Measurements from ENCODE around the gene COPG1.
A peak's percentile ranks its signal among the peaks of the same experiment; 100 is the strongest.

COPG1 gene

DNA sequence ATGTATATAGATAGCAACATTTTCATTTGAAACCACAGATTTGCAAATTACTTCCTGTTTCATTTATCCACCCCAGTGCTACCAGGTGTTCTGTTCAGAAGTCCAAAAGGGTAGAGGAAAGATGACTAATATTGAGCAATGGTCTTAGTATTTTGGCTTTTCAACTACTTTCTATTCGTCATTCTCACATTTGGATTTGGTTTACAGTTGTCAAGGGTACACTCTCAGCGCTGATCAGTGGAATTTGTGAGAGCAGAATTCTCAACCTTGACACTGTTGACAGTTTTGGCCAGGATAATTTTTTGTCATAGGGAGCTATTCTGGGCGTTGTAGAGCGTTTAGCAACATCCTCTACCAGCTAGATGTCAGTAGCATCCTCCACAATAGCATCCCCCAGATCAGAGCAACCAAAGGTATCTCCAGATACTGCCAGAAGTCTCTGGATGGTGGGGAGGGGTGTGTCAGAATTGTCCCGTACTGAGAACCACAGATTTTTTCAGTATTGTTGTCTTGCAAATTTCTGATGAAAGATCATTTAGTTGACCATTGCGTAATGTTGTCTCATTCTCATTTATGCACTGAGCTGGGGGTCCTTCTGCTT is 33.4 kb downstream of the COPG1 start:
- DNase-seq: no peak

DNA sequence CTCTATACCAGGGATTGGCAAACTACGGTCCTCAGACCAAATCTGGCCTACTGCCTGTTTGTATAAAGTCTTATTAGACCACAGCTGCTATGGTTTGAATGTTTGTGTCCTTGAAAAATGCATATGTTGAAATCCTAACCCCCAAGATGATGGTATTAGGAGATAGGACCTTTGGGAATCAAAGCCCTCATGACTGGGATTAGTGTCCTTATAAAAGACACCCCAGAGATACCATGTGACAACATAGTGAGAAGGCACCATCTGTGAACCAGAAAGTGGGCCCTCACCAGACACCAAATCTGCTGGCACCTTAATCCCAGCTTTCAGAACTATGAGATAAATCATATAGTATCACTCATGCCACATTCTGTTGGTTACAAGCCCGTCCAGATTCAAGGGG is 36.7 kb downstream of the COPG1 start:
- peak; percentile 98 for DNase-seq

DNA sequence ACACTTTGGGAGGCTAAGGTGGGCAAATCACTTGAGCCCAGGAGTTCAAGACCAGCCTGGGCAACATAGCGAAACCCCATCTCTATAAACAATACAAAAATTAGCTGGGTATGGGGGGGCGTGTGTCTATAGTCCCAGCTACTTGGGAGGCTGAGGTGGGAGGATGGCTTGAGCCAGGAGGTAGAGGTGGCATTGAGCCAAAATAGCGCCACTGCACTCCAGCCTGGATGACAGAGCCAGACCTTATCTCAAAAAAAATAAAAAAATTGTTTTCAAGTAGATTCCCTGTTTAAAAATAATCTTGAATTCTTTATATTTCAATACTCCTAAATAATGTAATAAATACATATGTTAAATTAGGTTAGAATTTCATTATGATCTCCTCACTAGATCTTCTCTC is 39.0 kb downstream of the COPG1 start:
- no peak for DNase-seq

DNA sequence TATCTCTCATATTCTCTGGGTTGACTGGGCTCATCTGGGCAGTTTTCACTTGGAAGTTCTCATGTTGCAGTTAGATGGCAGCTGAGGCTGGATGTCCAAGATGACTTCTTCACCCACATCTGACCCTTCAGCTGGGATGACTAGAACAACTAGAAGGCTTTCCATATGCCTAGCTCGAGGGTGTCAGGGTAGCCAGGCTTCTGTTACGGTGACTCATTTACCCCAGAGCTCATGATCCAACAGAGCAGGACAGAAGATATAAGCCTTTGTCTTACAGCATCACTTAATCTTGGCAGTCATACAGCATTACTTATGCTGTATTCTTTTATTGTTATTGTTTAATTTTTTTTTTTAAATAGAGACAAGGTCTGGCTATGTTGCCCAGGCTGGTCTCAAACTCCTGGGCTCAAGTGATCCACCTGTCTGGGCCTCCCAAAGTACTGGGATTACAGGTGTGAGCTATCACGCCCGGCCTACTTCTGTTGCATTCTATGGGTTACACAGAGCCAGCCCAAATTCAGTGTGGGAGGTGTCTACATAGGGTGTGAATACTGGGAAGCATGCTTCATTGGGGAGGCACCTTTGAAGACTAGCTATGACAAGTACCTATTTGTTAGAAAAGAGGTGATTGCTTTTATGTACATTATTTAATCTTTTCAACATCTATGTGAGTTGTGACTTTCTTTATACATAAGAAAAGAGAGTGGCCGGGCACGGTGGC is 40.0 kb downstream of the COPG1 start:
- DNase-seq: no peak

DNA sequence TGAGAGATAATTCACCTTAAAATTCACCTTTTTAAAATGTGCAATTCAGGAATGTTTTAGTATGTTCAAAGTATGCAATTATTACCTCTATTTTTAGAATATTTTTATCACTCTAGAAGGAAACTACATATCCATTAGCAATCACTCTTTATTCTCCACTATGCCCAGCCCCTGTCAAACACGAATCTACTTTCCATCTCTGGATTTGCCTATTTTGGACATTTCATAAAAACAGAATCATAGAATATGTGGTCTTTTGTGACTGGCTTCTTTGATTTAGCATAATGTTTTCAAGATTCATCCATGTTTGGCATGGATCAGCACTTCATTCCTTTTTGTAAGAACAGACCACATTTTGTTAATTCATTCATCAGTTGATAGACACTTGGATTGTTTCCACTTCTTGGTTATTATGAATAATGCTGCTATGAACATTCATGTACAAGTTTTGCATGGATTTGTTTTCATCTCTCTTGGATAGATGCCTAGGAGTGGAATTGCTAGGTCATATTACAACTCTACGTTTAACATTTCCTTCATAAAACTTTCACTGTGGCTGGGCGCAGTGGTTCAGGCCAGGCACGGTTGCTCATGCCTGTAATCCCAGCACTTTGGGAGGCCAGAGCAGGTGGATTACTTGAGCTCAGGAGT is 42.0 kb downstream of the COPG1 start:
- DNase-seq: no peak

DNA sequence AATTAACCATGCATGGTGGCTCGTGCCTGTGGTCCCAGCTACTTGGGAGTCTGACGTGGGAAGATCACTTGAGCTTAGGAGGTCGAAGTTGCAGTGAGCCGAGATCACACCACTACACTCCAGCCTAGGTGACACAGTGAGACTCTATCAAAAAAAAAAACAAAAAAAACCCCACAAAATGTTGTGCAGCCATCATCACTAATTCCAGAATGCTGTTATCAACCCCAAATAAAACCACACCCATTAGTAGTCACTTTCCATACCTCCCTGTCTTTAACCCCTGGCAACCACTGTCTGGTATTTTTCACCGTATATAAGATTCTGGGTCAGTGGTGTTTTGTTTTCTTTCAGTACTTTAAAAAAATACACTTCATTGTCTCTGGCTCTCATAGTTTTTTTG is 45.9 kb downstream of the COPG1 start:
- DNase-seq: no peak

DNA sequence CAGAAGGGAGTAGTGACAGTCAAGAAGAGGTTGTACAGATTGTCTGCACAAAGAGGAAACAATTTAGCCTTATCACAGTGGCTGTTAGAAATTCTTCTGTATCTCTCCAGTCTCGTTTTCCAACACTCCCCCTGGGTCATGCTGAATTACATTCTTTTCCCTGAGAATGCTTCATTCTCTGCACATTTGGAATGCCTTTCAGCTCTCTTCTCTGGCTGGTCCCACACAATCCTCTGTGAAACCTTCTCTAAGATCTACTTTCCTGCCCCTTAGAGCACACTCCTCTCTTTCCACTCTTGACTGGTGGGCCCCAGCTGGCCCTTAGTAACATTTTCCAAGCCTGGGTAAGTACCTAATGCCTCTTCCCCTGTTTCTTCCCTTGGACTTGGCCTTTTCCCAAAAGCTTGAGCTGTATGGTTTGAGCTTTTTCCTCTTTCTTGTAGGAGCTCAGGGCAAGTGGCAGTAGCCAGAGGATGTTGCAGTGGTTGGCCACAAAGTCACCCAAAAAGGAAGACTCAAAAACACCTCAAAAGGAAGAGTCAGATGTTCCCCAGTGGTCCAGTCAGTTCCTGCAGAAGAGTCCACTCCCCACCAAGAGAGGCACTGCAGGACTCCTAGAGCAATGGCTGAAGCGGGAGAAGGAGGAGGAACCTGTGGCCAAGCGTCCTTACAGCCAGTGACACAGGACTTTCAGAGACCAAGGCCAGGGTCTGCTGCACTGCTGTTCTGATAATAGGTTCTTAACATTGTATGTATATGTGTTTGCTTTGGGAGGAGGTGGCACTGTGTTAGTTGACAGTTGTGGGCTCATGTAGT is 54.9 kb downstream of the COPG1 start:
- DNase-seq: no peak

DNA sequence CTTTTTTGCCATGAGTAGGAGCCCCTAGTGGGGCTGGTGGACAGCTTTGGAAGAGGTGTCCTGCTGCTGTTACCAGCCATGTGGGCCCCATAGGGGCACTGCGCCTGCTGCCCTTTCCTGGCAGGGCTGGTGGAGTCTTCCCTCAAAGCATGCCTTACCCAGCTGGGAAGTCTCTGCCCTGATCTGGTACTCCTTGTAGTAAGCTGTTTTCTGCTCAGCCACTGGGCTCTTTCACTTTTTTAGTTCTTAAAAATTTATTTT is 55.5 kb downstream of the COPG1 start:
- no peak for DNase-seq

DNA sequence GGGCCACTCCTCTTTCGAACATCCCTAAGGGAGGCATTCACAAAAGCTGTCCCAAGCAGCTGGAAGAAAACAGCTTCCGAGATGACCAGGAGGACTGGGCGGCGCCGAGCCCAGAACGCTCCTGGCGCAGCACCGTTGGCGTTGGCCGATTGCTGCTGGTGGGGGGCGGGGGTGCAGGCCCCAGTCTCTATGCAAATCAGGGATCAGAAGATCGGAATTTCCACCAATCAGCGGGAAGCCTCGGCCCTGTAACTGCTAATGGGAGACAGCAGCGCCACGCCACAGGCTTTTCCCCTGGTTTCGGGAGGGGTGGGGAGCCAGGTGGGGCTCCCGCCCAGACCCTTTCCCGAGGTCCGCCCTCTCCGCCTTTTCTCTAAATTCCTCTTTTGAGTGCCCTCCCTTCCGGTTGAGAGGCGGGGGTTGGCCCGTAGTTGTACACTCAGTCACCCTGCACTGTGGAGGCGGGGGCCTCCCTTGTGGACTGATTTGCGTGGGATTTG is 56.2 kb downstream of the COPG1 start:
- no peak for DNase-seq

DNA sequence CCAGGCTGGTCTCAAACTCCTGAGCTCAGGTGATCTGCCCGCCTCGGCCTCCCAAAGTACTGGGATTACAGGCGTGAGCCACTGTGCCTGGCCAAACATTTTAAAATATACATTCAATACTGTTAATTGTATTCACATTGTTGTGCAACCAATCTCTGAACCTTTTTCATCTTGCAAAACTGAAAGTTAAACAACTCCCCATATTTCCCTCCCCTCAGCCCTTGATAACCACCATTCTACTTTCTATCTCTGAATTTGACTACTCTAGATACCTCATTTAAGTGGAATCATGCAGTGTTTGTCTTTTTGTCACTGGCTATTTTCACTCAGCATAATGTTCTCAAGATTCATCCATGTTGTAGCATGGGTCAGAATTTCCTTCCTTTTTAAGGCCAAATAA is 59.2 kb downstream of the COPG1 start:
- DNase-seq: no peak

DNA sequence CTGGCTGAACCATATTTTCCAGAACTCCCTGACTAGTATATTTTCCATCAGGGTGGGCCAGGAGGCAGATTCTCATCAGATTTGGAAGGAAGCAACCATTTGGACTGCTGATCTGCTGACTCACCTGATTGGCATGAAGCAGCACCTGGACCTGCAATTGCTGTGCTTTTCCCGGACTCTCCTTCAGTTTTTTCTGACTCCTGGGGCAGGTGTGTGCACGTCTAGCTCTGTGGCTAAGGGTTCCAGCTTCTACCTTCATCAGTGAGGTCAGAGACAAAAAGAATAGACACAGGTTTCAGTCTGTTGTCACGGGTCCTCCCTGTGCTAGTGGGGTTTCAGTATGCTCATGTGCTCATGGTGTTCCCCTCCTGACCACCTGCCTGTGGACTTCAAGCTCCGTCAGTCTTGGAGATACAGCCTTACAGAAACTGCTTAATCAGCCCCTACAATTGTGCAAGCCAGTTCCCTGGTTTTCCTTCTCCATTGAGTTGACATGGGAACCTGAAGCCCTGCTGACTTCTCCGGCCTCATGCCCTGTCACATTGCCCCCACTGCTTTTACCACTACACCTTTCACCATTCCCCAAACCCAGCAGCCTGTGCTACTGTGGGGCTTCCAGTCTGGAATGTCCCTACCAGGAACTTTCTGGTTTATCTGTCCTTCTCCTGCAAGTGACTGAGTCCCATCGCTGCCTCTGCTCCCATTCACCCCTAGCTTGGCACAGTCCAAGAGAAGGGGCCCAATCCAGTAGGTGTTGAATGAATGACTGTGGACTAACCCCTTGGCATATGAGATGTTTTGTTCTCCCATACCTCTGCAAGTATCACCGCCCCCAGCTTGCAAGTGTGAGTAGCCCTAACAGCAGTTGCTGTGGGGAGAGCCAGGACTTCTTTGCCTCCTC is 61.0 kb downstream of the COPG1 start:
- DNase-seq: no peak

DNA sequence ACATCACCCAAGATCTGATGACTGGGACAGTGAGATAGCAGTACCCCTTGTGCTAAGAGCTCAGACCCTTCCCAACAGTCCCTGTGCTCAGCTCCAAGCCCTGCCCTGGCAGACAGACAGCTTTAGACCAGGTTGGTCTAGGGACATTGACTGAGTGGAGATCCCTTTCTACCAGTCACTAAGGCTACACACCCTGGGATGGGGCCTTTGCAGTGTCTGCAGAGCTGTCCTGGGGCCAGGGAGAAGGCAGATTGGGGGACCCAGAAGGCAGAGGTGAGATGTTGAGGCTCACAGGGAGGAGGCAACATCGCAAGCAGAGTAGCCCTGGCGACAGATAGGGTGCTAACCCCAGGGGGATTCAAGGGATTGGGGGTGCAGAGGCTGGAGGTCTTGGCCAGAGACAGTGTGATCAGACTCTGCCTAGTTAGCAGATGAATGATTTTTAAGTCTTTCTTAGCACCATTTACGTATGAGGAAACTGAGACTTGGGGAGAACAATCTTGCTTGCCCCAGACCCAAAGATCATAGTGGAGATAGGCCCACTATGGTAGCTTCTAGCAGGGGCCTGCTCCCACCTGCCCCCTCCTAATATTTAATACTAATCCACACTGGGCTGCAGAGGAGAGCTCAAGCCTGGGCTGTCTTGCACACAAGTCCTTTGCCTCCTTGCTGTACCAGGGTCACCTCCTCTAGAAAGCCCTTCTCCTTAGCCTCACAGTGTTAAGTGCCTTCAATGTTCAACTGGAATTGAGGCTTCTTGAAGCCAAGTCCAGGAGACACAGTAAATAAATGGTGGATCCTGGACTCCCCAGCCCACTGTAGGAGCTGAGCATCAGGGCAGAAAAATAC is 61.9 kb downstream of the COPG1 start:
- no peak for DNase-seq

DNA sequence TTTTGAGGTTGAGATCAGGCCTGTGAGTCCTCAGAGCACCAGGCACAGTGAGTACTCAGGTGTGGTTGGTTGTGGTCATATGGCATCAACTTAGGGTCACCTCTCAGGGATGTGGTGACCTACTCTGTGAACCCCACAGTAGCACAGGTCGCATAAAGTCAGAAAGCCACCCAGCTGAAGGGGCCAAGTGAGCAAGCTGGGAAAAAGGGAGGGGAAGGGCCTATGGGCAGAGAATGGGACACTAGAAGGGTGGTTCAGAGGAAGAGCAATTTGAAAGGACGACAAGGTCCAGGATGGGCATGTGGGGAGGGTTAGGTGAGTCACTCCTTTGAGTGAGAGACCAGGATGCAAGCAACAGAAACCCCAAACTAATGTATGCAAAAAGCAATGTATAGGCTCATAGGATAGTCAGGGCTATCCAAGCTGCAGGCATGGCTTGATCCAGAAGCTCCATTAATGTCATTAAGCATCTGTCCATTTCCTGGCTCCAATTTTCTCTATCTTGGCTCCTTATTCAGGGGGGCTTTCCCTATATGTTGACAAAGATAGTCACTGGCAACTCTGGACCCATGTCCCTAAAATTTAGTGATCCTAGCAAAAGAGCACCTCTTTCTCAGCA is 62.7 kb downstream of the COPG1 start:
- DNase-seq: no peak

DNA sequence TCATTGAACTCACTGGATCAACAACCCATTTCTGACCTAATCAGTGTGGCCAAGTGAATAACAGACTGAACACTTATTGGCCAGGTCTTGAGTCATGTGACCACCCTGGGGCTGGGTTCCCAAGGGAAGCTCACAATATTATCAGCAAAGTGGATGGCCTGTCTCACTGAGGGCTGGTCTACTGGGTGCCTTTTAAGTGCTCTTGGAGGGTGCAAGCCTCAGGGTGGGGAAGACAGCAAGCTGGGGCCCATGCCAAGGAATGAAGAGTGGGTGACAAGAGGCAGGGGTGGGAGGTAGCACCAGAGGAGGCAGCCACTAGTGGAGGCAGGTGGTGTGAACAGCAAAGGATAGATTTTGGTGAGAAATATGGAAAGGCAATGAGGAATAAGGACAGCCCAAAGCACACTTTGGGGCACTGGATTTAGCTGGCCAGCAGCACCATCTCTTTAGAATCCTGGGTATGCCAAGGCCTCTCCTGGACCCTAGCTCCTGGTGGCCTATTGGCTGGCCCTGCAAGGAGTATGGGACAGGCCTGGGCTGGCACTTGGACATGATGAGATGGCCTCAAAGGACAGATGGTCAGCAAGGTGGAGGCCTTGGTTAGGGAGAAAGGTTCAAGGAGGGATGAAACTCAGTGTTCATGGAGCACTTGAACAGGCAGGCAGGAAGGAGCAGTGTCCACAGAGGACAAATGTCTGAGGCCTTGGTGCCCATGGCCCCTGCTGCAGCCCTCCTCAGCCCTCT is 63.4 kb downstream of the COPG1 start:
- peak; percentile 62 for DNase-seq

DNA sequence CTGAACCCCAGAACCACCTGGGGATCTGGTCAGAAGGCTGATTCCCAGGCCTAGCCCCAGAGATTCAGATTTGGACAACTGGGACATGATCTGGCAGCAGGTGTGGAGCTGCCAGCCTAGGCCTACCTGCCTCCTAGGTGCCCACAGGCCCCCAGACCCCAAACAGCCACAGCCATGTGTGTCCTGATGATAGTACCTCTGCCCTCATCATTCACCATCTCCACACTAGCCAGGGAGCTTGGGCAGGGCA is 63.9 kb downstream of the COPG1 start:
- peak; percentile 62 for DNase-seq

DNA sequence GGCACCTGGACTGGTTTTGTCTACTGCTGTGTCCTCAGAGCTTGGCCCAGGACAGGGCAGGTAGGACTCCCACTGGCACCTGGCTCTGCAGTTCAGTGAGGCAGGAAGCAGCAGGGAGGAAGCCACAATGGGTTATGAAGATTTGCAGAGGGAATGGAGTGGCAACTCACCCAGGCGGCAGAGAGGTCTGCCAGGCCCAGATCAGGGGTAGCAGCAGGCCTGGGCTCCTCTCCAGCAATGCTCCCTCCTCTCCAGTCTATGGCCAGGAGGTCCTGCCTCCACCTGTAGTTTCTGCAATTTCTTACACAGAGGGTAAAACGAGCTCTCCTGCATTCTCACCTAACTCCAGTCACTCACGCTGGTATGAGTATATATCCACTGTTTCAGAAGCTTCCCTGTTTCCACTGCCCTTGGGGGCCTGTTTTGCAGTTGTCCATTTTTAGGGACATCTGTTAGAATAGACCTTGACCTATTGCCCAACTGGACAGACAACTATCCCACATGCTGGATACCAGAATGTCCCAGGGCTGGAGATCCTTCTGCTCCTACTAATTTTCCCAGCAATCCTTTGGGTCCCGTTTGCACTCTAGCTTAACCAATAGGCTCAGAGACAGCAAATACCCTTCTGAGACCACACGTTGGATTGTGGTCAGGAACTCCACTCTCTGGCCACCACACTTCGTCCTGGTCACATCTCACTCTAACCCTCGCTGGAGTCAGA is 64.4 kb downstream of the COPG1 start:
- peak; percentile 67 for DNase-seq

DNA sequence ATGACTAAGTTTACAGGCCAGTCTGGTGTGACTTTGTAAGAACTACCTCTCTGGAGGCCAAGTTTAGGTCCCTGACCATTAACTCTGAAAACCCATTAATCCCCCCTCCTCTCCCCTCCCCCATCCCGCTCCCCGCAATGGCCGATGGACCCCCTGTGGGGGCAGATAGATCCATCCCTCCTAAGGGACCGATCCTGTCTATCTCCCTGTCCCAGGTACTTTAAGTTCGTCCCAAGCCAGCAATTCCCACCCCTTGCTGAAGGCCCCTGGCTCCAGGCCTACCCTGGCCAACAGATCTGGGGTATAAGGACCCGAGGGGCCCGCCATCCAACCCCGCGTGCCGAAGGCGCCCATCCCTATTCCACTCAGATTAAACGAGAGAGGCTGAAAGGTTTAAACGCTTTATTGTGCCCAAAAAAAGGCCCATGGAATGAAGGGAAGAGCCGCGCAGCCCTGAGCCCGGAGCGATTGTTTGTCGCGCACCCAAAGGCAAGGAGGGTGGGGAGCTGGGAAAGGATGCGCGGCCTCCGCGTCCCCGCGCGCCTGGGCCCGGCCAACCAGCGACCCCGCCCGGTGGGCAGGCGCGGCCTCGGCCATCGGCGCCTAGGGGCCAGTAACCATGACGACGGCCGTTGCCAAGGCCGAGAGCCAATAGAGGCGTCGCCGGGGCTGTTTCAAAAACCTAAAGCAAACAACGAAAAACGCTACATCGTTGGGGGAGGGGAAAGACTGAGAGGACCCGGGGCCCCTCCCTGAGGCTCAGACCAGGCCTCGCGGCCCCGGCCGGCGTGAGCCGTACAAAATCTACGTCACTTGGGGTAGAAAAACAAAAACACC is 65.2 kb downstream of the COPG1 start:
- DNase-seq: peak; percentile 97

DNA sequence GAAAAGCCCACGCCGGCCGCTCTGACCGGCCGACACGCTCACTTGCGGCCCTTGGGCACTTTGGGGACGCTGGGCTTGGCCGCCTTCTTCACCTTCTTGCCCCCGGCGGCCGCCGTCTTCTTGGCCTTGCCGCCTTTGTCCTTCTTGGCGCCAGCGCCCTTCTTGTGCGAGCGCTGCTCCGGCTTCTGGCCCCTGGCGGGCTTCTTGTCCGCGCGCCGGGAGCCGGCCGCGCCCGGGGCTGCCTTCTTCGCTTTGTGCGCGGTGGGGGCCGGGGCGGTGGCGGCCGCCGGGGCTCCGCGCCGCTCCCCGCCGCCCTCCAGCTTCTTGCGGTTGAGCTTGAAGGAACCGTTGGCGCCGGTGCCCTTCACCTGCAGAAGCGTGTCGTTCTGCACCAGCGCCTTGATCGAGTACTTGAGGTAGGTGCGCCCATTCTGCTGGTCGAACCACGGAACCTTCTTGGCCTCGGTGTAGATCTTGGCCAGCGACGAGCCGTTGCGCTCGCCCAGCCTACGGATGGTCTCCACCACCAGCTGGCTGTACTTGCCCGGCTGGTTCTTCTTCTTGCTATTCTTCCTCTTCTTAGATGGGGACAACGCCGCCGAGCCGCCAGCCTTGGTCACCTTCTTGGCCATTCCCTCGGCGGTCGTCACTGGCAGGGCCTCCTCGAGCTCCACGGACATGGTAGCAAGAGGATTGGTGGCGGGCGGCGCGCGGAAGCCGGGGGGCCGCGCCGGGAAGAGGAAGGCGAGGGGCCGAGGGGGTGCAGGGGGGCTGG is 66.0 kb downstream of the COPG1 start:
- peak; percentile 56 for DNase-seq

DNA sequence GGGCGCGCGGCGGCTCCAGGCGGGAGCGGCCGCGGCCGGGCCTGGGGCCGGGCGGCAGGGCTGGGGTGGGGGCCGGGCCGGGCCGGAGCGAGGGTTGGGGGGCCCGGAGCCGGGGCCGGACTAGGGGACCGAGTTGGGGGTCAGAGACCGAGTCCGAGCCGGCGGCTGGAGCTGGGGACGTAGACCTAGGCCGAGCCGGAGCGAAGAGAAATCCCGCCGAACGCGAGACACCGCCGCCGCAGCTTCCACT is 66.5 kb downstream of the COPG1 start:
- DNase-seq: no peak

Data from NCI-H82 (cell line).